Eye (tissue), 1 donor: ENCODE data around the gene MAJIN.

ENCODE experiments used
- DNase-seq: peaks from one replicate; pipeline ENCODE4 v3.0.0-alpha.2; 2015

The MAJIN gene

GRCh38 chr11:64930340-64930739 is 41.6 kb downstream of the MAJIN start:
- no peak for DNase-seq

- no peak for DNase-seq
Observed at GRCh38 chr11:64929625-64930024, 42.3 kb downstream of the MAJIN start.

- no peak for DNase-seq
Observed at GRCh38 chr11:64928957-64929356, 43.0 kb downstream of the MAJIN start.

GRCh38 chr11:64926689-64927088 is 45.2 kb downstream of the MAJIN start:
- DNase-seq, result no peak

GRCh38 chr11:64925536-64926436 is 46.1 kb downstream of the MAJIN start:
- no peak for DNase-seq

- peak; percentile 69 for DNase-seq
Observed at GRCh38 chr11:64924910-64925284, 47.0 kb downstream of the MAJIN start.

GRCh38 chr11:64923944-64924909 is 47.7 kb downstream of the MAJIN start, which contains the start of gene PPP2R5B:
PPP2R5B (plus strand) TSS chr11:64924689; CDS start chr11:64925735, 1,046 bp downstream.
- DNase-seq, result peak; percentile 96

- DNase-seq, result no peak
Observed at GRCh38 chr11:64923151-64923661, 48.7 kb downstream of the MAJIN start.

GRCh38 chr11:64921384-64921783 is 50.5 kb downstream of the MAJIN start:
- no peak for DNase-seq

- no peak for DNase-seq
Observed at GRCh38 chr11:64920124-64920523, 51.8 kb downstream of the MAJIN start.

- DNase-seq, result no peak
Observed at GRCh38 chr11:64919627-64920026, 52.3 kb downstream of the MAJIN start.

- peak; percentile 58 for DNase-seq
Observed at GRCh38 chr11:64918017-64918416, 53.9 kb downstream of the MAJIN start.

GRCh38 chr11:64917663-64917995 is 54.3 kb downstream of the MAJIN start:
- no peak for DNase-seq

GRCh38 chr11:64916775-64917662 is 54.9 kb downstream of the MAJIN start, which contains the start of gene ATG2A:
ATG2A (minus strand) TSS chr11:64917209; CDS start chr11:64917135, 74 bp downstream.
- DNase-seq, result peak; percentile 99

- DNase-seq, result no peak
Observed at GRCh38 chr11:64916040-64916774, 55.7 kb downstream of the MAJIN start.

- no peak for DNase-seq
Observed at GRCh38 chr11:64915376-64915887, 56.5 kb downstream of the MAJIN start.

GRCh38 chr11:64914123-64914522 is 57.8 kb downstream of the MAJIN start:
- no peak for DNase-seq

- DNase-seq, result no peak
Observed at GRCh38 chr11:64913171-64913727, 58.7 kb downstream of the MAJIN start.

- DNase-seq, result no peak
Observed at GRCh38 chr11:64911689-64912088, 60.2 kb downstream of the MAJIN start.

GRCh38 chr11:64911142-64911541 is 60.8 kb downstream of the MAJIN start:
- no peak for DNase-seq
